Endothelial cell of umbilical vein (primary cell): ENCODE results near the gene IGSF6. TPM values are rescaled to one million over a fixed set of nuclear protein-coding genes. Genes with fewer than 3 reads are reported as not detected.
"Not testable (repeated sequence)": the region's sequence is repeated elsewhere in the genome, so short reads cannot be mapped to it uniquely, and the experiment has no call there.

ENCODE experiments used
- BruUV-seq: library from RNA; stranded (reverse); fragments of 400-500 nt; replicated peaks from 2 replicates; lab custom pipeline; 2021; lab: Mats Ljungman, UMichigan
- CTCF ChIA-PET: fragments of 300-600, 350-600 bp; sonication (Branson Sonifier 250); formaldehyde crosslinking; loops from one replicate; lab custom pipeline; 2021; ENCODE audit warnings: antibody characterized with exemption, inconsistent platforms; lab: Charles Lee
- POLR2A ChIA-PET: fragments of 300-600, 350-600 bp; sonication (Branson Sonifier 250); formaldehyde crosslinking; loops from one replicate; lab custom pipeline; 2021; ENCODE audit warnings: antibody characterized with exemption, inconsistent platforms; lab: Charles Lee
- DNase-seq: peaks from one replicate; pipeline ENCODE4 v3.0.0-alpha.2; 2011; ENCODE audit warnings: low read depth, low spot score
- FAIRE-seq: peaks from 2 replicates; lab custom pipeline; 2011; peaks lifted over from hg19 to GRCh38; lab: Jason Lieb, UNC
- H2AFZ ChIP-seq: 2 replicates; pipeline ENCODE4 v1.6.0; 2012; ENCODE audit warnings: low read depth, low read length, control low read depth, inconsistent platforms
- H3K27ac ChIP-seq: 2 replicates; pipeline ENCODE4 v1.5.1; 2011; ENCODE audit warnings: low read depth, mild to moderate bottlenecking, control low read depth, low read length, moderate library complexity; ENCODE audit not compliant: insufficient read depth
- H3K27me3 ChIP-seq, 2 experiments: 2 replicates each; pipeline versions ENCODE4 v1.6.0 to v1.6.1; 2011; ENCODE audit warnings: low read length in 2 of 2, mixed read lengths in 1 of 2; ENCODE audit not compliant: control insufficient read depth in 2 of 2, insufficient read depth in 2 of 2
- H3K36me3 ChIP-seq, 2 experiments: 2 replicates in 1 of 2; 3 replicates in 1 of 2; pipeline ENCODE4 v1.5.1; 2011; ENCODE audit warnings: low read length in 2 of 2, mild to moderate bottlenecking in 1 of 2, moderate library complexity in 1 of 2; ENCODE audit not compliant: control insufficient read depth in 2 of 2, insufficient read depth in 2 of 2; ENCODE audit errors: extremely low read depth in 1 of 2
- H3K4me1 ChIP-seq: 3 replicates; pipeline ENCODE4 v1.5.1; 2011; ENCODE audit warnings: mild to moderate bottlenecking, low read length; ENCODE audit not compliant: control insufficient read depth, insufficient read depth; ENCODE audit errors: extremely low read depth
- H3K4me2 ChIP-seq: 2 replicates; pipeline ENCODE4 v1.6.1; 2011; ENCODE audit warnings: low read length, control low read depth, mixed read lengths; ENCODE audit not compliant: insufficient read depth
- H3K4me3 ChIP-seq, 3 experiments: fragments of 200-600 bp in 1 of 3; sonication (generic), shearing (Covaris generic) in 1 of 3; replicated peaks in 1 of 3; 2 replicates each; pipeline ENCODE4 v1.5.1; 2011 to 2016; ENCODE audit warnings: control low read depth in 3 of 3, low read length in 3 of 3, mild to moderate bottlenecking in 2 of 3, inconsistent platforms in 1 of 3, low read depth in 1 of 3, moderate library complexity in 1 of 3; ENCODE audit not compliant: insufficient read depth in 1 of 3
- H3K79me2 ChIP-seq: 2 replicates; pipeline ENCODE4 v1.6.0; 2012; ENCODE audit warnings: low read length, inconsistent platforms; ENCODE audit not compliant: control insufficient read depth, insufficient read depth
- H3K9ac ChIP-seq: replicated peaks from 2 replicates; pipeline ENCODE3; 2011; ENCODE audit warnings: low read length, control low read depth; ENCODE audit not compliant: insufficient read depth; ENCODE audit errors: extremely low read depth
- H3K9me1 ChIP-seq: replicated peaks from 3 replicates; pipeline ENCODE4 v1.6.0; 2011; ENCODE audit warnings: mild to moderate bottlenecking, low read length; ENCODE audit not compliant: control insufficient read depth, insufficient read depth; ENCODE audit errors: extremely low read depth
- H3K9me3 ChIP-seq: replicated peaks from 2 replicates; pipeline ENCODE4 v1.5.1; 2012; ENCODE audit warnings: low read length, inconsistent platforms; ENCODE audit not compliant: control insufficient read depth, insufficient read depth
- H4K20me1 ChIP-seq: replicated peaks from 2 replicates; pipeline ENCODE3; 2011; ENCODE audit warnings: mild to moderate bottlenecking, low read length; ENCODE audit not compliant: control insufficient read depth, insufficient read depth; ENCODE audit errors: extremely low read depth
- dilution Hi-C: fragments of 300-500 bp; cut with MboI; formaldehyde crosslinking; loops from one replicate; pipeline ENCODE4 v1.15.0; 2019; ENCODE audit warnings: low sequenced_read_pairs; ENCODE audit not compliant: extremely low pct_ligation_motif_present
- intact Hi-C: fragments of 100-400 bp; cut with micrococcal nuclease; formaldehyde crosslinking; loops from one replicate; pipeline ENCODE4 v1.10.0; 2022
- polyA plus RNA-seq, 4 experiments: library from polyadenylated mRNA; depleted of rRNA in 3 of 4; stranded (reverse) in 3 of 4; unstranded in 1 of 4; fragments of >200 nt; gene quantifications; 2 replicates each; pipeline versions ENCODE4 v1.2.1 to v1.2.3, GENCODE V29; 2011 to 2012; ENCODE audit warnings: missing spikeins in 1 of 4
- total RNA-seq: library from RNA; stranded (reverse); gene quantifications from 2 replicates; pipeline ENCODE4 v1.2.3, GENCODE V29; 2021

IGSF6 gene
- total and polyA plus RNA-seq, 2 donors (not counting 3 experiments of a cell fraction or from before 2014, with no cell fraction given), result not detected

- H3K36me3 ChIP-seq, POLR2A ChIA-PET, H3K79me2 ChIP-seq, H3K9ac ChIP-seq, H4K20me1 ChIP-seq, H3K27me3 ChIP-seq, H3K9me1 ChIP-seq, H3K4me3 ChIP-seq, H3K9me3 ChIP-seq, H3K4me1 ChIP-seq, FAIRE-seq, DNase-seq, H3K4me2 ChIP-seq, dilution Hi-C loops, intact Hi-C loops, H2AFZ ChIP-seq, H3K27ac ChIP-seq, BruUV-seq: not testable (repeated sequence)
- CTCF ChIA-PET, result interaction anchor here (2.7 kb wide), 1 partner anchor 23 kb away, joined by 9 read pairs; no protein-coding TSS in a partner anchor
Measured at GRCh38 chr16:21680714-21681113, 28.3 kb upstream of the IGSF6 start.

- intact Hi-C loops, H2AFZ ChIP-seq, H3K9ac ChIP-seq, H3K9me1 ChIP-seq, POLR2A ChIA-PET, H3K4me3 ChIP-seq, H3K4me1 ChIP-seq, H3K27ac ChIP-seq, dilution Hi-C loops, H4K20me1 ChIP-seq, FAIRE-seq, H3K79me2 ChIP-seq, BruUV-seq, H3K27me3 ChIP-seq, H3K4me2 ChIP-seq, H3K36me3 ChIP-seq, DNase-seq, H3K9me3 ChIP-seq: not testable (repeated sequence)
- CTCF ChIA-PET, result interaction anchor here (1.0 to 1.6 kb wide), 2 partner anchors 17 kb away, joined by 4 read pairs; no protein-coding TSS in a partner anchor
Measured at GRCh38 chr16:21674456-21674855, 22.0 kb upstream of the IGSF6 start.
